ENCODE results near the gene MSH5. TPM values are rescaled to one million over a fixed set of nuclear protein-coding genes. Genes with fewer than 3 reads are reported as not detected.
A peak's percentile ranks its signal among the peaks of the same experiment; 100 is the strongest.

MSH5 gene
- polyA plus RNA-seq: 10 to 100 TPM in 1 of 2 donors, 1 to 10 TPM in 1; 6.3 to 15.8 TPM

- peak within 1 kb of the TSS; percentile 74 to 83 for H3K4me3 ChIP-seq (ENCODE audit: low read depth in 1 of 2, low read length in 2 of 2)
- no peaks in the 10 kb centered on the region for H3K9me3 ChIP-seq (ENCODE audit: control insufficient read depth in 2 of 2, insufficient read depth in 1 of 2, low read depth in 1 of 2, low read length in 1 of 2)
- H3K27ac ChIP-seq (ENCODE audit: low read depth in 2 of 2, low read length in 1 of 2): peak within 1 kb of the TSS; percentile 96 to 98
- 1% methylated on average over 58 of the region's 58 CpGs for WGBS, 2 donors
- H3K4me1 ChIP-seq (ENCODE audit: control insufficient read depth in 2 of 2, insufficient read depth in 2 of 2, low read length in 1 of 2): peaks cover 3 to 10% of the 10 kb centered on the region in 2 donors
- H3K36me3 ChIP-seq (ENCODE audit: control insufficient read depth in 2 of 2, insufficient read depth in 2 of 2, low read length in 1 of 2): no peaks in the 10 kb centered on the region
- H3K27me3 ChIP-seq (ENCODE audit: control insufficient read depth in 1 of 2, insufficient read depth in 2 of 2, low read length in 2 of 2): no peaks in the 10 kb centered on the region
These were observed at the start of gene MSH5 for GRCh38 chr6:31739639-31740396. MSH5 (plus strand) TSS chr6:31740005; CDS start chr6:31740467, 462 bp downstream.

- H3K4me3 ChIP-seq (ENCODE audit: low read depth in 1 of 2, low read length in 2 of 2): no peak overlapping the region
- no peaks in the 10 kb centered on the region for H3K4me1 ChIP-seq (ENCODE audit: control insufficient read depth in 2 of 2, insufficient read depth in 2 of 2, low read length in 1 of 2)
- no peaks in the 10 kb centered on the region for H3K9me3 ChIP-seq (ENCODE audit: control insufficient read depth in 2 of 2, insufficient read depth in 1 of 2, low read depth in 1 of 2, low read length in 1 of 2)
- no peaks in the 10 kb centered on the region for H3K27me3 ChIP-seq (ENCODE audit: control insufficient read depth in 1 of 2, insufficient read depth in 2 of 2, low read length in 2 of 2)
- H3K27ac ChIP-seq (ENCODE audit: low read depth in 2 of 2, low read length in 1 of 2): no peak overlapping the region
- peaks cover 30 to 73% of the 10 kb centered on the region in 2 donors for H3K36me3 ChIP-seq (ENCODE audit: control insufficient read depth in 2 of 2, insufficient read depth in 2 of 2, low read length in 1 of 2)
- WGBS, 2 donors: 65 to 70% methylated on average over 10 of the region's 10 CpGs
These were observed 49.4 kb upstream of the MSH5 start for GRCh38 chr6:31690231-31691077.

- Histone ChIP-seq H3K9me3 (ENCODE audit: control insufficient read depth in 2 of 2, insufficient read depth in 1 of 2, low read depth in 1 of 2, low read length in 1 of 2) (no peaks in the 10 kb centered on the region), H3K4me1 (ENCODE audit: control insufficient read depth in 2 of 2, insufficient read depth in 2 of 2, low read length in 1 of 2) (no peaks in the 10 kb centered on the region), H3K4me3 (ENCODE audit: low read depth in 1 of 2, low read length in 2 of 2) (no peak overlapping the region), H3K27ac (ENCODE audit: low read depth in 2 of 2, low read length in 1 of 2) (no peak overlapping the region), H3K36me3 (ENCODE audit: control insufficient read depth in 2 of 2, insufficient read depth in 2 of 2, low read length in 1 of 2) (peaks cover 30 to 74% of the 10 kb centered on the region in 2 donors), H3K27me3 (ENCODE audit: control insufficient read depth in 1 of 2, insufficient read depth in 2 of 2, low read length in 2 of 2) (no peaks in the 10 kb centered on the region)
- WGBS, 2 donors: 87 to 89% methylated on average over 6 of the region's 6 CpGs
These were observed 48.7 kb upstream of the MSH5 start for GRCh38 chr6:31691078-31691463.

- peaks cover 31 to 69% of the 10 kb centered on the region in 2 donors for H3K36me3 ChIP-seq (ENCODE audit: control insufficient read depth in 2 of 2, insufficient read depth in 2 of 2, low read length in 1 of 2)
- no peaks in the 10 kb centered on the region for H3K9me3 ChIP-seq (ENCODE audit: control insufficient read depth in 2 of 2, insufficient read depth in 1 of 2, low read depth in 1 of 2, low read length in 1 of 2)
- H3K4me3 ChIP-seq (ENCODE audit: low read depth in 1 of 2, low read length in 2 of 2): no peak overlapping the region
- no peaks in the 10 kb centered on the region for H3K27me3 ChIP-seq (ENCODE audit: control insufficient read depth in 1 of 2, insufficient read depth in 2 of 2, low read length in 2 of 2)
- WGBS, 2 donors: 94 to 95% methylated on average over 12 of the region's 12 CpGs
- no peak overlapping the region for H3K27ac ChIP-seq (ENCODE audit: low read depth in 2 of 2, low read length in 1 of 2)
- no peaks in the 10 kb centered on the region for H3K4me1 ChIP-seq (ENCODE audit: control insufficient read depth in 2 of 2, insufficient read depth in 2 of 2, low read length in 1 of 2)
These were observed 48.2 kb upstream of the MSH5 start for GRCh38 chr6:31691564-31692108.

- Histone ChIP-seq H3K36me3 (ENCODE audit: control insufficient read depth in 2 of 2, insufficient read depth in 2 of 2, low read length in 1 of 2) (peaks cover 27 to 67% of the 10 kb centered on the region in 2 donors), H3K4me3 (ENCODE audit: low read depth in 1 of 2, low read length in 2 of 2) (no peak overlapping the region), H3K27me3 (ENCODE audit: control insufficient read depth in 1 of 2, insufficient read depth in 2 of 2, low read length in 2 of 2) (no peaks in the 10 kb centered on the region), H3K4me1 (ENCODE audit: control insufficient read depth in 2 of 2, insufficient read depth in 2 of 2, low read length in 1 of 2) (no peaks in the 10 kb centered on the region), H3K27ac (ENCODE audit: low read depth in 2 of 2, low read length in 1 of 2) (no peak overlapping the region), H3K9me3 (ENCODE audit: control insufficient read depth in 2 of 2, insufficient read depth in 1 of 2, low read depth in 1 of 2, low read length in 1 of 2) (no peaks in the 10 kb centered on the region)
- WGBS, 2 donors: 81 to 85% methylated on average over 4 of the region's 4 CpGs
These were observed 47.5 kb upstream of the MSH5 start for GRCh38 chr6:31692353-31692752.

GRCh38 chr6:31692886-31693285 lies 46.9 kb upstream of the MSH5 start:
- peaks cover 22 to 63% of the 10 kb centered on the region in 2 donors for H3K36me3 ChIP-seq (ENCODE audit: control insufficient read depth in 2 of 2, insufficient read depth in 2 of 2, low read length in 1 of 2)
- no peaks in the 10 kb centered on the region for H3K9me3 ChIP-seq (ENCODE audit: control insufficient read depth in 2 of 2, insufficient read depth in 1 of 2, low read depth in 1 of 2, low read length in 1 of 2)
- H3K27me3 ChIP-seq (ENCODE audit: control insufficient read depth in 1 of 2, insufficient read depth in 2 of 2, low read length in 2 of 2): no peaks in the 10 kb centered on the region
- 91% methylated on average over 9 of the region's 9 CpGs for WGBS, 2 donors
- no peaks in the 10 kb centered on the region for H3K4me1 ChIP-seq (ENCODE audit: control insufficient read depth in 2 of 2, insufficient read depth in 2 of 2, low read length in 1 of 2)
- no peak overlapping the region for H3K27ac ChIP-seq (ENCODE audit: low read depth in 2 of 2, low read length in 1 of 2)
- H3K4me3 ChIP-seq (ENCODE audit: low read depth in 1 of 2, low read length in 2 of 2): no peak overlapping the region

- Histone ChIP-seq H3K4me3 (ENCODE audit: low read depth in 1 of 2, low read length in 2 of 2) (no peak overlapping the region), H3K9me3 (ENCODE audit: control insufficient read depth in 2 of 2, insufficient read depth in 1 of 2, low read depth in 1 of 2, low read length in 1 of 2) (no peaks in the 10 kb centered on the region), H3K27ac (ENCODE audit: low read depth in 2 of 2, low read length in 1 of 2) (no peak overlapping the region), H3K36me3 (ENCODE audit: control insufficient read depth in 2 of 2, insufficient read depth in 2 of 2, low read length in 1 of 2) (peaks cover 18 to 56% of the 10 kb centered on the region in 2 donors), H3K27me3 (ENCODE audit: control insufficient read depth in 1 of 2, insufficient read depth in 2 of 2, low read length in 2 of 2) (no peaks in the 10 kb centered on the region), H3K4me1 (ENCODE audit: control insufficient read depth in 2 of 2, insufficient read depth in 2 of 2, low read length in 1 of 2) (no peaks in the 10 kb centered on the region)
- WGBS, 2 donors: 86 to 90% methylated on average over 6 of the region's 6 CpGs
These were observed 46.3 kb upstream of the MSH5 start for GRCh38 chr6:31693535-31693934.

- H3K36me3 ChIP-seq (ENCODE audit: control insufficient read depth in 2 of 2, insufficient read depth in 2 of 2, low read length in 1 of 2): peaks cover 6 to 34% of the 10 kb centered on the region in 2 donors
- H3K27ac ChIP-seq (ENCODE audit: low read depth in 2 of 2, low read length in 1 of 2): peak overlapping the region in 1 of 2 donors; percentile 40
- WGBS, 2 donors: 31 to 44% methylated on average over 3 of the region's 3 CpGs
These were observed 42.2 kb upstream of the MSH5 start for GRCh38 chr6:31697555-31697954.

GRCh38 chr6:31700740-31701401 lies 38.9 kb upstream of the MSH5 start:
- Histone ChIP-seq H3K4me1 (ENCODE audit: control insufficient read depth in 2 of 2, insufficient read depth in 2 of 2, low read length in 1 of 2) (peaks cover 6 to 7% of the 10 kb centered on the region in 2 donors), H3K36me3 (ENCODE audit: control insufficient read depth in 2 of 2, insufficient read depth in 2 of 2, low read length in 1 of 2) (peaks cover 3 to 13% of the 10 kb centered on the region in 2 donors), H3K4me3 (ENCODE audit: low read depth in 1 of 2, low read length in 2 of 2) (no peak overlapping the region), H3K27me3 (ENCODE audit: control insufficient read depth in 1 of 2, insufficient read depth in 2 of 2, low read length in 2 of 2) (no peaks in the 10 kb centered on the region), H3K27ac (ENCODE audit: low read depth in 2 of 2, low read length in 1 of 2) (no peak overlapping the region), H3K9me3 (ENCODE audit: control insufficient read depth in 2 of 2, insufficient read depth in 1 of 2, low read depth in 1 of 2, low read length in 1 of 2) (no peaks in the 10 kb centered on the region)
- 81 to 85% methylated on average over 5 of the region's 5 CpGs for WGBS, 2 donors

More at GRCh38 chr6:31697555-31697954, 42.2 kb upstream of the MSH5 start:
- Histone ChIP-seq H3K4me3 (ENCODE audit: low read depth in 1 of 2, low read length in 2 of 2) (no peak overlapping the region), H3K27me3 (ENCODE audit: control insufficient read depth in 1 of 2, insufficient read depth in 2 of 2, low read length in 2 of 2) (no peaks in the 10 kb centered on the region), H3K9me3 (ENCODE audit: control insufficient read depth in 2 of 2, insufficient read depth in 1 of 2, low read depth in 1 of 2, low read length in 1 of 2) (no peaks in the 10 kb centered on the region), H3K4me1 (ENCODE audit: control insufficient read depth in 2 of 2, insufficient read depth in 2 of 2, low read length in 1 of 2) (peaks cover 6 to 7% of the 10 kb centered on the region in 2 donors)
